ENCODE results near the gene C1QTNF12.

Gene C1QTNF12

DNA sequence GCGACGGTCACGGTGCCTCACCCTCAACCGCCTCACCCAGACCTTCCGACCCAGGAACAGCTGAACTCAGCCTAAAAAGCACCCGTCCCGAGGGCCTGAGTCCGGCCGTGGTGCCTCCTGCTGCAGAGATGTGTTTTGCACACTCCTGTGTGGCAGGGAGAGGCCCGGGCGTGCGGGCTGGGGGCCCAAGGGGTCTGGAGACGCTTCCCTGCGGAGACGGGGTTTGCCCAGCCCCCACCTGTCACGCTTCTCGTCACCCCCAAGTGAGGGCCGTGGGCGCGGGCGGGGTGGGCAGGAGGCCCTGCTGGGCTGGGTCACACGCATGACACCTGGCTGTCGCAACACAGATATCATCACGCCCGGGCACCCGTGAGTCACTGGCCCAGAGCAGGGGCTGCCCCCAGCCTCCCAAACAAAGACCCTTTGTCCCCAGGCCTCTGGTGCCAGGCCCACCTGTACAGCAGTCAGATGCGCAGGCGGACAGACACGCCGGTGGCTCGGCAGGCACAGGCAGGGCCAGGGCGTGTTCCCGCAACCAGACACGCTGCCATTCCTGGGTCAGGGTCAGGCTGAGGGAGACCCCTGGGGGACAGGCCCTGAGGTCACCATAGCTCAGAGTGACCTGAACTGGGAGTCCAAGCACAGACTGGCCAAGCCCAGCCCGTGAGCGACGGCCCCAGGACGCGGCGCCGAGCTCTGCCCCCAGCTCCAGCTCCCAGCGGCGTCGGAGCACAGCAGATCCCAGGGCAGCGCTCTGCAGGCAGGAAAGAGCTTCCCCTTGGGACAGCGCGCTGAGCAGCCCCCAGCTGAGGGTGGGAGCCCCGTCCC is 8.4 kb downstream of the C1QTNF12 start:
- peak overlapping the region; percentile 100 for H3K27ac ChIP-seq
- no peak for TF ChIP-seq ZFX (IDR thresholded peaks at IDR 0.05)
- TF ChIP-seq CTCF (conservative IDR thresholded peaks at IDR 0.05): no peak

DNA sequence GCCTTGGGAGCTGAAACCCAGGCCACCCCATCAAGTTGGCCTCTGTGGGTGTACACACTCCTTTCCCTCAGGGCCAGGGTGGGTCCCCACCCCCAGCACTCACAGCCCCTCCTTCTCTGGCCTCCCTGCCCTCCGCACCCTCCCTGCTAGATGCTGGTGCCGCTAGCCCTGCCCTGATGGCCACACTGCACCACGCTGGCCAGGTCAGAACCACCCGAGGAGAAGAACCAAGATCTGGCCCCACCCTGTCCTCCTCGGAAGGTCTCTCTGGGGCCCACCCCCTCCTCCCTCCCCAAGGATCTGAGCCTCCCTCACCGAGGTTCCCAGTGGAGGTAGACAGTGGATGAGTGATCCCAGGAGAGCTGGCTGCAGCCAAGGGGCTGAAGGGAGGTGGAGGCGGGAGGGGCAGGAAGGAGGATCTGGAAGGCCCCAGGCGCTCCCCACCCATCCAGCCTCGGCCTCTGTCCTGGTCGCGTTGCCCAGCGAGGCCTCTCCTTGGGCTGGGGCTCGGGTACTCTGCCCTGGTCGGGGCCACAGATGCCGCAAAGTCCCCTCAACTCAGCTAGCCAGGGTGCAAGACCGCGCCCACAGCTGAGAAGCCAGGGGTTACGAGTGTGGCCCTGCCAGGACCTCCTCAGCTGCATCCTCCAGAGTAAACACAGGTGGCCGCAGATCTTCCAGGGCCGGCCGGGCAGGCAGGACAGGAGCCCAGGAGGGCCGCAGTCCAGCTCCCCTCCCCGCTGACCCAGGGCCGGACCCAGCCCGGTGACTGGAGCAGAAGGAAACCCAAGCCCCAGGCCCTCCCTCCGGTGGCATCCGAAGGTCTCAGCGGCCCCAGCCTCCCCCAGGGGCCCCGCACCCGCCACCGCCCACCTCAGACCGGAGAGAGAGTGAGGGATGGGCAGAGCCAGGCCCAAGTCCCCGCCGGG is 9.3 kb downstream of the C1QTNF12 start:
- 0 out of 2 replicates have a peak, but pooled peaks have one; percentile 23 for TF ChIP-seq ZFX (IDR thresholded peaks at IDR 0.05)
- no peak for TF ChIP-seq CTCF (conservative IDR thresholded peaks at IDR 0.05)
- peak overlapping the region; percentile 100 for H3K27ac ChIP-seq

DNA sequence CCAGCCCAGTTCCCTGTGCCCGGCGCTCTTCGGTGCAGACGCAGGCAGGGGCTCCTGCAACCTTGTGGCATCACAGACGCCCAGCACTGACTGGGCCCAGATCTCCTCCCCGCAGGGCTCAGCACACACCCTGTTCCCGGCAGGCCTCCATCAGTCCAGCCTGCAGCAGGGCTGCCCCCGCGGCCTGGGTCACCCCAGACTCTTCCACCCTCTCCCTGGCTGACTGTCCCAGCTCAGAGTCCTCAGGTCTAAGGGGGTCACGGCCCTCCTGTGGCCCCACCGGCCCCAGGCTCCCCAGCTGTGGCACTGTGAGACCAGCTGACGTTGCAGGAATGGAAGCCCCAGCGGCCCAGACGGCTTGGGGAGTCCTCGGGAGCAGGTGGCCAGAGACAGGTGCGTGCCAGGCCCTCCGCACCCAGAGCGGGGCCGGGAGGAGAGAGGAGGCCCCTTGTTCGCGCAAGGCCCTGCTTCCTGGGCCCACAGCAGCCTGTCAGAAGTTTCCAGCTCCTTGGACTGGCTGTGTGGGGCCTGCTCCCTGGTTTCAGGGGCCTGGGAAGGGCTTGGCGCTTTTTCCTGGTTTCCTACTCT is 10.3 kb downstream of the C1QTNF12 start:
- peak overlapping the region; percentile 100 for H3K27ac ChIP-seq
- TF ChIP-seq ZFX (IDR thresholded peaks at IDR 0.05) (no peak), CTCF (conservative IDR thresholded peaks at IDR 0.05) (no peak)

DNA sequence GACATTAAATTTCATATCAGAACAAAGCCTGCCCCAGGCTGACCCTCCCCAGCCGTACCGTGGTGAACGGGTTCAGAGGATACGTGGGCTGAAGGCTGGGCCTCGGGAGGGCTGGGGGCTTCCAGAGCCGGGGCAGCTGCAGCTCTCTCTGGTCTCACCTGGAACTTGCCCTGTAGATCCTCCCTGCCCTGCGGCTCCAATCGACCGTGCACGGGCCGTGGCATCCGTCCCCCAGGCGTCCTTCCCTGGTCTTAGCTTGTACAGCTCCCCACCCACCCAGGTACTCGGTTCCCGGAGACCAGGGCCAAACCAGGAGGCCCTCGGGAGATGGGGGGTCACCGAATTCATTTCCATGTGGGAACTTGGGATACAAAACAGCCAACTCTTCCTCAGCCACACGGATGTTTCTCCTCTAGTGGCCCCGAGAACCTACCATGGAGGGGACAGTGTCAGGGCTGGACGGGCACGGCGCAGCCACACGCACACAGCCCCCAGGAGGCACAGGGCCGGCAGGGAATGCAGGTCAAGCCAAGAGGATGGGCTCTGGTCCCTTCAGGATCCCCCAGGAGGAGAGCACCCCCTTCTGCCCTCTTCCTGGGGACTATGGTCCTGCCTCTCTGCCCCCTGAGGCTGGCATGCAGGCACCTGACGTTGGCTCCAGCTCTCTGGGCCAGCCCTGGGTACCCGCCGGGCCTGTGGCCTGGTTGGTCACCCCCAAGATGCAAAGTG is 11.3 kb downstream of the C1QTNF12 start:
- H3K27ac ChIP-seq: peak overlapping the region; percentile 100; the same call in 1 of the 2 replicates
- TF ChIP-seq CTCF (conservative IDR thresholded peaks at IDR 0.05): no peak
- TF ChIP-seq ZFX (IDR thresholded peaks at IDR 0.05): no peak

DNA sequence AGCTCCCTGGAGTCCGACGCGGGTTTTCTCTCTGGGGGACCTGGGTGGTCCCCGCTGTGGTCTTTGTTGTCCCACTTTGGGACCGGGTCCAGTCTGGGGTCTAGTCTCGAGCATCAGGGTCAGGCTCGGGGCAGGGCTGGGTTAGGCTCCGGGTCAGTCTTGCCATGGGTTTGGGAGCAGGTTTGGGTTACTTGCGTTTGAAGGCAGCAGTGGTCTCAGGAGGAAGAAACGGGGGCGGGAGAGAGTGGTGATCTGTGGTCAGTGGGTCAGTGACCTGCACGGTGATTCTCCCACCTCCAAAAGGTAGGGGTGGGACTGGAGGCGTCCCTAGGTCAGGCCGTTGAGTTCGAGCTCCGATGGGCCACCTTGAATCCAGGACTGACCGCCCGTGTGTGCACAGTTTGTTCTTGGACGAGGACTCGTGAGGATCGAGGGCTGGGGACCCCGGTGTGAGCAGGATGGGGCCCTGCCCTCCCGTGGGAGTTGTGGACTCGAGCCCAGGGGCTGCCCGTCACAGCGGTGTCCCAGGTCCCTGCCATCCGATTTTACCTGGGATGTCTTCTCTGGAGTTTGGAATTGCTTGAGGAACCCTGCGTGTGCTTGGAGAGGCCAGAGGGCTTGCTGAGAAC is 12.2 kb downstream of the C1QTNF12 start:
- no peak for TF ChIP-seq ZFX (IDR thresholded peaks at IDR 0.05)
- TF ChIP-seq CTCF (conservative IDR thresholded peaks at IDR 0.05): no peak
- peak overlapping the region; percentile 100 for H3K27ac ChIP-seq

DNA sequence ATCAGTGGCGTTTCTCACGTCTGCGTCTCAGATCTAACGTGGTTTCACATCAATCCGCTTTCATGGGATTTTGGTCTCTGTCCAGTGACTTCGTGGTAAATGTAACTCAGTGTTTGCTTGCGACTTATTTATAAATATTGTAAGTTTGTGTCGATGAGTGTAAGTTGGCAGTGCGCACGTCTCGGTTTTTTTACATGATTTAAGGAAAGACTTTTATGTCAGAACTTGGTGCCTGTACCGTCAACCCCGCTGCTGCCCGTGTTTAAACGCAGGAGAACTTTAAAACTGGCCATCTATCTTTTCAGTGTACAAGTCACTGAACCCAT is 13.0 kb downstream of the C1QTNF12 start:
- no peak for TF ChIP-seq CTCF (conservative IDR thresholded peaks at IDR 0.05)
- TF ChIP-seq ZFX (IDR thresholded peaks at IDR 0.05): no peak
- H3K27ac ChIP-seq: peak overlapping the region; percentile 100

Data from C4-2B (cell line).